Astrocyte (in vitro differentiated cells and primary cell): ENCODE measurements around the gene LINGO3. TPM values are rescaled to one million over a fixed set of nuclear protein-coding genes. Genes with fewer than 3 reads are reported as not detected.

ENCODE experiments used
- DNase-seq: peaks from one replicate; pipeline ENCODE4 v3.0.0-alpha.2; 2010; ENCODE audit warnings: low read depth
- FAIRE-seq: peaks from 2 replicates; lab custom pipeline; 2011; peaks lifted over from hg19 to GRCh38; lab: Jason Lieb, UNC
- H2AFZ ChIP-seq: 2 replicates; pipeline ENCODE4 v1.6.0; 2012; ENCODE audit warnings: low read depth, low read length, inconsistent platforms
- H3K27ac ChIP-seq: 2 replicates; pipeline ENCODE4 v1.5.1; 2011; ENCODE audit warnings: low read depth, low read length, inconsistent platforms
- H3K27me3 ChIP-seq: 2 replicates; pipeline ENCODE4 v1.6.0; 2011; ENCODE audit warnings: low read length, inconsistent platforms; ENCODE audit not compliant: insufficient read depth
- H3K36me3 ChIP-seq: 2 replicates; pipeline ENCODE4 v1.5.1; 2011; ENCODE audit warnings: low read length, inconsistent platforms; ENCODE audit not compliant: insufficient read depth
- H3K4me1 ChIP-seq: 2 replicates; pipeline ENCODE4 v1.5.1; 2011; ENCODE audit warnings: low read length, inconsistent platforms; ENCODE audit not compliant: insufficient read depth
- H3K4me2 ChIP-seq: 2 replicates; pipeline ENCODE4 v1.6.0; 2012; ENCODE audit warnings: low read length, inconsistent platforms
- H3K4me3 ChIP-seq: 2 replicates; pipeline ENCODE4 v1.5.1; 2011; ENCODE audit warnings: low read depth, mild to moderate bottlenecking, low read length, inconsistent platforms; ENCODE audit not compliant: insufficient read depth
- H3K79me2 ChIP-seq: 2 replicates; pipeline ENCODE4 v1.6.0; 2012; ENCODE audit warnings: mild to moderate bottlenecking, low read length, inconsistent platforms; ENCODE audit not compliant: insufficient read depth
- H3K9ac ChIP-seq: 2 replicates; pipeline ENCODE4 v1.6.0; 2012; ENCODE audit warnings: mild to moderate bottlenecking, low read length, inconsistent platforms
- H3K9me3 ChIP-seq: 2 replicates; pipeline ENCODE4 v1.5.1; 2012; ENCODE audit warnings: low read depth, mild to moderate bottlenecking, low read length, inconsistent platforms; ENCODE audit not compliant: insufficient read depth
- H4K20me1 ChIP-seq: 2 replicates; pipeline ENCODE4 v1.6.0; 2012; ENCODE audit warnings: low read length, inconsistent platforms; ENCODE audit not compliant: insufficient read depth
- H3K27ac Mint-ChIP-seq: one replicate; pipeline ENCODE4 v1.8.0; 2021; ENCODE audit warnings: mild to moderate bottlenecking, mixed read lengths; ENCODE audit not compliant: unreplicated experiment
- H3K27me3 Mint-ChIP-seq: one replicate; pipeline ENCODE4 v1.8.0; 2021; ENCODE audit warnings: low read depth, mixed read lengths; ENCODE audit not compliant: unreplicated experiment
- H3K36me3 Mint-ChIP-seq: one replicate; pipeline ENCODE4 v1.8.0; 2021; ENCODE audit warnings: low read depth, mixed read lengths; ENCODE audit not compliant: unreplicated experiment
- H3K4me1 Mint-ChIP-seq: one replicate; pipeline ENCODE4 v1.8.0; 2021; ENCODE audit warnings: low read depth, mixed read lengths; ENCODE audit not compliant: unreplicated experiment
- H3K4me3 Mint-ChIP-seq: one replicate; pipeline ENCODE4 v1.8.0; 2021; ENCODE audit warnings: mild to moderate bottlenecking, moderate library complexity, mixed read lengths; ENCODE audit not compliant: unreplicated experiment
- H3K9me3 Mint-ChIP-seq: one replicate; pipeline ENCODE4 v1.8.0; 2021; ENCODE audit warnings: mild to moderate bottlenecking, mixed read lengths; ENCODE audit not compliant: unreplicated experiment
- EZH2 ChIP-seq: IDR thresholded peaks from 2 replicates; pipeline ENCODE4 v1.6.1; 2012; ENCODE audit warnings: mild to moderate bottlenecking, low read length, inconsistent platforms; ENCODE audit not compliant: insufficient read depth
- total RNA-seq: library from RNA; stranded (reverse); gene quantifications from 2 replicates; pipeline ENCODE4 v1.2.1, GENCODE V29; 2021
- TF ChIP-seq, protein P1 (sequence below): IDR thresholded peaks from 2 replicates; pipeline ENCODE4 v1.5.1; 2011; ENCODE audit warnings: low read depth, mild to moderate bottlenecking, inconsistent platforms, low read length, moderate library complexity; ENCODE audit not compliant: insufficient read depth

Gene LINGO3
- total RNA-seq, 1 donor from 2014 or later: not detected

GRCh38 chr19:2342656-2343288 lies 34.8 kb upstream of the LINGO3 start:
- Histone ChIP-seq H2AFZ (no peak overlapping the region), H3K36me3 (peaks cover 4% of the 10 kb centered on the region), H3K9ac (no peak overlapping the region), H3K4me1 (peaks cover under 1% of the 10 kb centered on the region), H3K27ac (no peak overlapping the region), H3K4me2 (no peak overlapping the region), H3K79me2 (peaks cover 6% of the 10 kb centered on the region), H3K27me3 (no peaks in the 10 kb centered on the region), H4K20me1 (peaks cover 10% of the 10 kb centered on the region), H3K9me3 (no peaks in the 10 kb centered on the region), H3K4me3 (no peak overlapping the region)
- DNase-seq (no peak), FAIRE-seq (no peak)
- Mint-ChIP-seq H3K4me3 (no peak overlapping the region), H3K27me3 (no peaks in the 10 kb centered on the region), H3K9me3 (no peaks in the 10 kb centered on the region), H3K27ac (no peak overlapping the region), H3K4me1 (no peaks in the 10 kb centered on the region), H3K36me3 (no peaks in the 10 kb centered on the region)
- TF ChIP-seq, protein P1, sequence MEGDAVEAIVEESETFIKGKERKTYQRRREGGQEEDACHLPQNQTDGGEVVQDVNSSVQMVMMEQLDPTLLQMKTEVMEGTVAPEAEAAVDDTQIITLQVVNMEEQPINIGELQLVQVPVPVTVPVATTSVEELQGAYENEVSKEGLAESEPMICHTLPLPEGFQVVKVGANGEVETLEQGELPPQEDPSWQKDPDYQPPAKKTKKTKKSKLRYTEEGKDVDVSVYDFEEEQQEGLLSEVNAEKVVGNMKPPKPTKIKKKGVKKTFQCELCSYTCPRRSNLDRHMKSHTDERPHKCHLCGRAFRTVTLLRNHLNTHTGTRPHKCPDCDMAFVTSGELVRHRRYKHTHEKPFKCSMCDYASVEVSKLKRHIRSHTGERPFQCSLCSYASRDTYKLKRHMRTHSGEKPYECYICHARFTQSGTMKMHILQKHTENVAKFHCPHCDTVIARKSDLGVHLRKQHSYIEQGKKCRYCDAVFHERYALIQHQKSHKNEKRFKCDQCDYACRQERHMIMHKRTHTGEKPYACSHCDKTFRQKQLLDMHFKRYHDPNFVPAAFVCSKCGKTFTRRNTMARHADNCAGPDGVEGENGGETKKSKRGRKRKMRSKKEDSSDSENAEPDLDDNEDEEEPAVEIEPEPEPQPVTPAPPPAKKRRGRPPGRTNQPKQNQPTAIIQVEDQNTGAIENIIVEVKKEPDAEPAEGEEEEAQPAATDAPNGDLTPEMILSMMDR: no peak
- no peak for TF ChIP-seq EZH2

DNA sequence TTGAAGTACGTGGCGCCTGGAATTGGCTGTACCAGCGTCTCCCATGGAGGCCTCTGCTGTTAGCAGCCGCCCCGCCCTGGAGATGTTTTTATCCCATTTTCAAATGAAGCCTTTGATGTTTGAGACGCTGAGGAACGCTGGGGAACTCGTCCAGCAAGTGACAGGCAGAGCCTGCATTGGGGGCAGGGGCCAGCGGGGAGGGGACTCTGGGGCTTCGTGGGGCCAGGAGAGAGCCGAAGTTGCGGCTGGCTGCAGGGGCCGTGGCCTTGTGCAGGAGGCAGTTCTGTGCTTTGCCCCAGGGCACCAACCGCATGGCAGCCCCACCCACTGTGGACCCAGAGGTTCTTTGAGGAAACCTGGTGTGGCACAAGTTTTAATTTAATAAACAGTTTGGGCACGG lies 34.0 kb upstream of the LINGO3 start:
- H3K4me1 ChIP-seq: peaks cover 4% of the 10 kb centered on the region
- H3K4me3 Mint-ChIP-seq: no peak overlapping the region
- TF ChIP-seq, protein P1: no peak
- no peak for TF ChIP-seq EZH2
- H3K9me3 Mint-ChIP-seq: no peaks in the 10 kb centered on the region
- H3K79me2 ChIP-seq: peaks cover 12% of the 10 kb centered on the region
- no peak overlapping the region for H2AFZ ChIP-seq
- no peak overlapping the region for H3K27ac ChIP-seq
- no peaks in the 10 kb centered on the region for H3K27me3 Mint-ChIP-seq
- no peaks in the 10 kb centered on the region for H3K9me3 ChIP-seq
- no peak overlapping the region for H3K9ac ChIP-seq
- H3K36me3 Mint-ChIP-seq: no peaks in the 10 kb centered on the region
- H3K27ac Mint-ChIP-seq: no peak overlapping the region
- H3K4me2 ChIP-seq: no peak overlapping the region
- no peaks in the 10 kb centered on the region for H3K27me3 ChIP-seq
- H3K4me3 ChIP-seq: no peak overlapping the region
- H3K36me3 ChIP-seq: peaks cover 4% of the 10 kb centered on the region
- H4K20me1 ChIP-seq: peaks cover 17% of the 10 kb centered on the region
- FAIRE-seq (no peak), DNase-seq (no peak)
- H3K4me1 Mint-ChIP-seq: no peaks in the 10 kb centered on the region

DNA sequence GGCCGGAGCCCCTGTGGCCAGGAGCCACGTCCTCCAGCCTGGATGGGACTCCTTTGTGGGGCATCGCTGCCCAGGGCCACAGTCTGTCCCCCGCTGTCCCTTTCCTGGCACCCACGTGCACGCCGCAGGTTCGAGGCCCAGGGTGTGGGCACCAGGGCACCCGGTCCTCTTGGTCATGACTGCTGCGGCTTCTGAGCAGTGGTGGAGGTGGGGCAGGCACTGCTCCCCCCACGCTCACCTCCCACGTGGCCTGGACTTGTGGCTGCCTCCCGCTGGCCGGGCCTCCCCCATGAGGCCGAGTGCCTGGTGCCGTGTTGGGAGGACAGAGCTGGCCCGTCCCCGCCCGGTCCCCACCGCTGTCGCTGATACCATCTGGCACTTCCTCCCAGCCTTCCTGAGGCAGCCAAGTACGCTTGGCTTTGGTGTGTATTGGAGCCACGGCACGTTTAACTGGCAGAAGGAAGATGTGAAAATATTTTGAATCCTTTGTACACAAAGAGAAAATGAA lies 33.3 kb upstream of the LINGO3 start:
- Histone ChIP-seq H3K4me2 (no peak overlapping the region), H3K4me3 (no peak overlapping the region), H3K9me3 (no peaks in the 10 kb centered on the region), H3K27ac (no peak overlapping the region), H4K20me1 (peaks cover 24% of the 10 kb centered on the region), H3K36me3 (no peaks in the 10 kb centered on the region), H3K4me1 (peaks cover 4% of the 10 kb centered on the region), H2AFZ (no peak overlapping the region), H3K9ac (no peak overlapping the region), H3K79me2 (peaks cover 19% of the 10 kb centered on the region), H3K27me3 (no peaks in the 10 kb centered on the region)
- Mint-ChIP-seq H3K4me3 (no peak overlapping the region), H3K36me3 (no peaks in the 10 kb centered on the region), H3K27me3 (no peaks in the 10 kb centered on the region), H3K4me1 (no peaks in the 10 kb centered on the region), H3K27ac (no peak overlapping the region), H3K9me3 (no peaks in the 10 kb centered on the region)
- TF ChIP-seq, protein P1: no peak
- no peak for FAIRE-seq
- no peak for DNase-seq
